Measurements from ENCODE around the gene HS2ST1. TPM values are rescaled to one million over a fixed set of nuclear protein-coding genes. Genes with fewer than 3 reads are reported as not detected.

The HS2ST1 gene
- total and polyA plus RNA-seq, 2 donors (not counting 1 experiment from before 2014, with no cell fraction given) = 19.2 to 22.5 TPM

- TF ChIP-seq, protein P1, sequence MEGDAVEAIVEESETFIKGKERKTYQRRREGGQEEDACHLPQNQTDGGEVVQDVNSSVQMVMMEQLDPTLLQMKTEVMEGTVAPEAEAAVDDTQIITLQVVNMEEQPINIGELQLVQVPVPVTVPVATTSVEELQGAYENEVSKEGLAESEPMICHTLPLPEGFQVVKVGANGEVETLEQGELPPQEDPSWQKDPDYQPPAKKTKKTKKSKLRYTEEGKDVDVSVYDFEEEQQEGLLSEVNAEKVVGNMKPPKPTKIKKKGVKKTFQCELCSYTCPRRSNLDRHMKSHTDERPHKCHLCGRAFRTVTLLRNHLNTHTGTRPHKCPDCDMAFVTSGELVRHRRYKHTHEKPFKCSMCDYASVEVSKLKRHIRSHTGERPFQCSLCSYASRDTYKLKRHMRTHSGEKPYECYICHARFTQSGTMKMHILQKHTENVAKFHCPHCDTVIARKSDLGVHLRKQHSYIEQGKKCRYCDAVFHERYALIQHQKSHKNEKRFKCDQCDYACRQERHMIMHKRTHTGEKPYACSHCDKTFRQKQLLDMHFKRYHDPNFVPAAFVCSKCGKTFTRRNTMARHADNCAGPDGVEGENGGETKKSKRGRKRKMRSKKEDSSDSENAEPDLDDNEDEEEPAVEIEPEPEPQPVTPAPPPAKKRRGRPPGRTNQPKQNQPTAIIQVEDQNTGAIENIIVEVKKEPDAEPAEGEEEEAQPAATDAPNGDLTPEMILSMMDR (conservative IDR thresholded peaks at IDR 0.05 in 1 of 2, IDR thresholded peaks at IDR 0.05 in 1 of 2; ENCODE audit: low read depth in 1 of 2, low read length in 2 of 2) = no peak
- no peak for TF ChIP-seq EZH2 (IDR thresholded peaks at IDR 0.05; ENCODE audit: low read length, missing control alignments)
- Histone ChIP-seq H3K79me2 (ENCODE audit: control insufficient read depth, insufficient read depth, low read length) (no peaks in the 10 kb centered on the region), H3K27me3 (ENCODE audit: control insufficient read depth, insufficient read depth, low read length) (no peaks in the 10 kb centered on the region), H3K9ac (ENCODE audit: insufficient read depth, low read length) (no peak overlapping the region), H4K20me1 (ENCODE audit: control insufficient read depth, extremely low read depth, insufficient read depth, low read length) (no peaks in the 10 kb centered on the region), H3K4me1 (ENCODE audit: control insufficient read depth, extremely low read depth, insufficient read depth, low read length) (peaks cover 14% of the 10 kb centered on the region), H3K36me3 (ENCODE audit: control insufficient read depth, insufficient read depth, low read length) (no peaks in the 10 kb centered on the region), H3K9me3 (ENCODE audit: control insufficient read depth, insufficient read depth, low read depth, low read length) (no peaks in the 10 kb centered on the region), H2AFZ (ENCODE audit: low read length) (no peak overlapping the region), H3K27ac (ENCODE audit: insufficient read depth, low read length) (no peak overlapping the region), H3K4me2 (ENCODE audit: extremely low read depth, insufficient read depth, low read length) (no peak overlapping the region), H3K4me3 (replicated peaks in 1 of 4; ENCODE audit: control extremely low read depth in 1 of 4, insufficient read depth in 1 of 4, low read depth in 3 of 4, low read length in 4 of 4) (no peak overlapping the region)
- no peak for DNase-seq (ENCODE audit: low read depth in 2 of 2)
Measured at GRCh38 chr1:87147851-87148250, 233.4 kb downstream of the HS2ST1 start.

DNA sequence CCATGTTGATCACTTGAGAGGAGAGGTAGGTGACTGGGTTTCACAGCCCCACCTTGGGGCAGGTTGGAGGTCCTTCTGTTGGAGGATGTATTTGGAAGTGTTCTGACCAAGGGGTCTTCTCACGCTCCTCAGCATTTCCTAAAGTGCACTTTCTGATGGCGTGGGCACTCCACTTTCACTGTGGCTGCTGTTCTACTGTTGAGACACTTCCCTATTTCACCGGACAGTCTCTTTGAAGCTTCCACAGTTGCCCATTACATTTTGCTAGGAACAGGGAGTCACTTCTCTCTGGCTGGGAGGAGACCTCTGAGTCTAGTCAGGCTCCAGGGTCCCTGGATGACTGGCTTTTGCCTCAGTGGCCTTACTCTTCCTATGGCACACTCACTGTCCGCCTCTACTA lies 234.2 kb downstream of the HS2ST1 start:
- H3K27ac ChIP-seq (ENCODE audit: insufficient read depth, low read length) = no peak overlapping the region
- no peak overlapping the region for H2AFZ ChIP-seq (ENCODE audit: low read length)
- no peaks in the 10 kb centered on the region for H3K79me2 ChIP-seq (ENCODE audit: control insufficient read depth, insufficient read depth, low read length)
- H3K4me1 ChIP-seq (ENCODE audit: control insufficient read depth, extremely low read depth, insufficient read depth, low read length) = peaks cover 14% of the 10 kb centered on the region
- H3K9ac ChIP-seq (ENCODE audit: insufficient read depth, low read length) = no peak overlapping the region
- H4K20me1 ChIP-seq (ENCODE audit: control insufficient read depth, extremely low read depth, insufficient read depth, low read length) = no peaks in the 10 kb centered on the region
- no peak for DNase-seq (ENCODE audit: low read depth in 2 of 2)
- H3K4me3 ChIP-seq (replicated peaks in 1 of 4; ENCODE audit: control extremely low read depth in 1 of 4, insufficient read depth in 1 of 4, low read depth in 3 of 4, low read length in 4 of 4) = no peak overlapping the region
- H3K36me3 ChIP-seq (ENCODE audit: control insufficient read depth, insufficient read depth, low read length) = no peaks in the 10 kb centered on the region
- H3K27me3 ChIP-seq (ENCODE audit: control insufficient read depth, insufficient read depth, low read length) = no peaks in the 10 kb centered on the region
- no peak for TF ChIP-seq EZH2 (IDR thresholded peaks at IDR 0.05; ENCODE audit: low read length, missing control alignments)
- TF ChIP-seq, protein P1 (conservative IDR thresholded peaks at IDR 0.05 in 1 of 2, IDR thresholded peaks at IDR 0.05 in 1 of 2; ENCODE audit: low read depth in 1 of 2, low read length in 2 of 2) = no peak
- H3K4me2 ChIP-seq (ENCODE audit: extremely low read depth, insufficient read depth, low read length) = no peak overlapping the region
- no peaks in the 10 kb centered on the region for H3K9me3 ChIP-seq (ENCODE audit: control insufficient read depth, insufficient read depth, low read depth, low read length)

DNA sequence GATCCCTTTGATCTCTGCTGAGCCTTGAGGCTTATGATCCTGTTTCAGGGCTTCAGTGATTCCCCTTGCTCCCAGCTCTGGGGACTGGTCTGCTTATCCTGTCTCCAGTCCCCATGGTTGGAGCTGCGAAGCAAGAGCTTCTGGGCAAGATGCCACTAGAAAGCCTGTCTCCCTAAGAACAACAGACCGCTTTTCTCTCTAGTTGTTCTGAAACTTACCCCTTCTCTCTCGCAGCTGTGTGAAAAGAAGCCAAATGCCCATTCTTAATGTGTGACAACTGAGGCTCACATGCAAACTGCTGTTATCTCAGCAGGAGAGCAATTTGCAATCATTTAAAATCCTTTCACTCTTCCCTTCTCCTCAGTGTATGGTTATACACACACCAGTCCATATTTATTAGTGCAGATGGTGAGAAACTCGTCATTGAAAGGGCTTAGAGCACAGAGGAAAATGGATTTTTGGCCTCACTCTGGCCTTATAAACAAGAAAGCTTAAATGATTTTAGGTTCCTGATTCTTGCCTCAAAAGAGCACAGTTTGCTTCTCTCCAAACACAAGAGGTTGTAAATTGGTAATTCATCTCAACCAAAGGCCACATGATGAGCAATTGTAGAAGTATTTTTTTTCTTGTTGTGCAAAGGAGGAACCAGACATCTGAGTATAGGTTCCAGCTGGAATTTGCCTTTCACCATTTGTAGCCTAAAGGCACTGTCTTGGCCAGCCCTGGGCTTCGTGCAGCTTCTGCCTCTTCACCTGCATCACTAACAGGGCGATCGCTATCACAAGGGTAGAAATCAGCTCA lies 235.0 kb downstream of the HS2ST1 start:
- no peaks in the 10 kb centered on the region for H3K9me3 ChIP-seq (ENCODE audit: control insufficient read depth, insufficient read depth, low read depth, low read length)
- DNase-seq (ENCODE audit: low read depth in 2 of 2) = peak; percentile 51 to 71
- H3K9ac ChIP-seq (ENCODE audit: insufficient read depth, low read length) = no peak overlapping the region
- H3K36me3 ChIP-seq (ENCODE audit: control insufficient read depth, insufficient read depth, low read length) = no peaks in the 10 kb centered on the region
- H3K4me2 ChIP-seq (ENCODE audit: extremely low read depth, insufficient read depth, low read length) = peak overlapping the region; percentile 20
- no peak overlapping the region for H3K27ac ChIP-seq (ENCODE audit: insufficient read depth, low read length)
- TF ChIP-seq EZH2 (IDR thresholded peaks at IDR 0.05; ENCODE audit: low read length, missing control alignments) = no peak
- TF ChIP-seq, protein P1 (conservative IDR thresholded peaks at IDR 0.05 in 1 of 2, IDR thresholded peaks at IDR 0.05 in 1 of 2; ENCODE audit: low read depth in 1 of 2, low read length in 2 of 2) = no peak
- H4K20me1 ChIP-seq (ENCODE audit: control insufficient read depth, extremely low read depth, insufficient read depth, low read length) = no peaks in the 10 kb centered on the region
- peaks cover 14% of the 10 kb centered on the region for H3K4me1 ChIP-seq (ENCODE audit: control insufficient read depth, extremely low read depth, insufficient read depth, low read length)
- no peaks in the 10 kb centered on the region for H3K79me2 ChIP-seq (ENCODE audit: control insufficient read depth, insufficient read depth, low read length)
- no peak overlapping the region for H3K4me3 ChIP-seq (replicated peaks in 1 of 4; ENCODE audit: control extremely low read depth in 1 of 4, insufficient read depth in 1 of 4, low read depth in 3 of 4, low read length in 4 of 4)
- no peaks in the 10 kb centered on the region for H3K27me3 ChIP-seq (ENCODE audit: control insufficient read depth, insufficient read depth, low read length)
- no peak overlapping the region for H2AFZ ChIP-seq (ENCODE audit: low read length)
